Measurements from ENCODE around the gene PRMT3.
"Not testable (repeated sequence)": the region's sequence is repeated elsewhere in the genome, so short reads cannot be mapped to it uniquely, and the experiment has no call there.

PRMT3 gene

GRCh38 chr11:20387261-20388095 lies at the start of gene PRMT3:
PRMT3 (plus strand) TSS chr11:20387716; CDS start chr11:20387747, 31 bp downstream.
- FAIRE-seq = peak; percentile 97
- DNase-seq (ENCODE audit: insufficient read length, low spot score) = peak; percentile 87

- DNase-seq (ENCODE audit: insufficient read length, low spot score) (no peak), FAIRE-seq (no peak)
Observed at GRCh38 chr11:20342347-20343141, 45.0 kb upstream of the PRMT3 start.

- no peak for FAIRE-seq
- DNase-seq (ENCODE audit: insufficient read length, low spot score) = no peak
Observed at GRCh38 chr11:20351136-20351535, 36.4 kb upstream of the PRMT3 start.

- FAIRE-seq (no peak), DNase-seq (ENCODE audit: insufficient read length, low spot score) (no peak)
Observed at GRCh38 chr11:20351751-20352262, 35.7 kb upstream of the PRMT3 start.

- DNase-seq (ENCODE audit: insufficient read length, low spot score) (no peak), FAIRE-seq (no peak)
Observed at GRCh38 chr11:20353829-20354434, 33.6 kb upstream of the PRMT3 start.

- DNase-seq (ENCODE audit: insufficient read length, low spot score) = no peak
Observed at GRCh38 chr11:20355221-20356219, 32.0 kb upstream of the PRMT3 start.

GRCh38 chr11:20357150-20357549 lies 30.4 kb upstream of the PRMT3 start:
- DNase-seq (ENCODE audit: insufficient read length, low spot score) = no peak
- no peak for FAIRE-seq

More at GRCh38 chr11:20355221-20356219, 32.0 kb upstream of the PRMT3 start:
- FAIRE-seq = no peak

GRCh38 chr11:20360650-20361049 lies 26.9 kb upstream of the PRMT3 start:
- DNase-seq (ENCODE audit: insufficient read length, low spot score) (no peak), FAIRE-seq (no peak)

- FAIRE-seq = no peak
- DNase-seq (ENCODE audit: insufficient read length, low spot score) = no peak
Observed at GRCh38 chr11:20362481-20362880, 25.0 kb upstream of the PRMT3 start.

- DNase-seq (ENCODE audit: insufficient read length, low spot score) = no peak
- no peak for FAIRE-seq
Observed at GRCh38 chr11:20363149-20363499, 24.4 kb upstream of the PRMT3 start.

- FAIRE-seq = no peak
- no peak for DNase-seq (ENCODE audit: insufficient read length, low spot score)
Observed at GRCh38 chr11:20363500-20364340, 23.8 kb upstream of the PRMT3 start, which contains the start of gene HTATIP2. HTATIP2 (plus strand) TSS chr11:20363714; CDS start chr11:20364238, 524 bp downstream.

- DNase-seq (ENCODE audit: insufficient read length, low spot score) = no peak
Observed at GRCh38 chr11:20364341-20364792, 23.1 kb upstream of the PRMT3 start.

GRCh38 chr11:20365465-20365864 lies 22.1 kb upstream of the PRMT3 start:
- not testable (repeated sequence) for DNase-seq (ENCODE audit: insufficient read length, low spot score); FAIRE-seq

More at GRCh38 chr11:20364341-20364792, 23.1 kb upstream of the PRMT3 start:
- FAIRE-seq = no peak

- FAIRE-seq (no peak), DNase-seq (ENCODE audit: insufficient read length, low spot score) (peak; percentile 81)
Observed at GRCh38 chr11:20367313-20367948, 20.1 kb upstream of the PRMT3 start.

GRCh38 chr11:20368438-20368837 lies 19.1 kb upstream of the PRMT3 start:
- DNase-seq (ENCODE audit: insufficient read length, low spot score) = no peak
- FAIRE-seq = no peak

- FAIRE-seq = no peak
- no peak for DNase-seq (ENCODE audit: insufficient read length, low spot score)
Observed at GRCh38 chr11:20369826-20370225, 17.7 kb upstream of the PRMT3 start.

GRCh38 chr11:20372081-20372626 lies 15.4 kb upstream of the PRMT3 start:
- FAIRE-seq (no peak), DNase-seq (ENCODE audit: insufficient read length, low spot score) (no peak)

- FAIRE-seq = no peak
Observed at GRCh38 chr11:20373147-20373546, 14.4 kb upstream of the PRMT3 start.

More at GRCh38 chr11:20373147-20373546, 14.4 kb upstream of the PRMT3 start:
- DNase-seq (ENCODE audit: insufficient read length, low spot score) = no peak
